GM18951 (cell line): ENCODE results near the gene ANAPC5.
"Not testable (repeated sequence)": the region's sequence is repeated elsewhere in the genome, so short reads cannot be mapped to it uniquely, and the experiment has no call there.

ENCODE experiments used
- POLR2A ChIP-seq: IDR thresholded peaks from 4 replicates; pipeline ENCODE4 v1.6.1; 2011; ENCODE audit warnings: mild to moderate bottlenecking; ENCODE audit not compliant: insufficient read length, insufficient read depth; ENCODE audit errors: extremely low read depth
- in situ Hi-C: fragments of 300-500 bp; cut with MboI; formaldehyde crosslinking; loops from one replicate; pipeline ENCODE4 v1.12.0; 2022; ENCODE audit warnings: low sequenced_read_pairs, mixed read lengths, inconsistent platforms; ENCODE audit not compliant: unreplicated experiment

Gene ANAPC5

GRCh38 chr12:121351820-121352681 lies at the start of gene ANAPC5:
Gene ANAPC5, minus strand, starts transcription at chr12:121352411. Its CDS starts 71 bp downstream, at chr12:121352340.
- peak; percentile 96 for TF ChIP-seq POLR2A
- in situ Hi-C loops = no loop called here

- peak; percentile 36 for TF ChIP-seq POLR2A
- in situ Hi-C loops = no loop called here
Measured at GRCh38 chr12:121400332-121401139, 48.3 kb upstream of the ANAPC5 start.

- TF ChIP-seq POLR2A = peak; percentile 99
- in situ Hi-C loops = no loop called here
Measured at GRCh38 chr12:121399391-121400331, 47.5 kb upstream of the ANAPC5 start, which contains the start of gene RNF34. Gene RNF34, plus strand, starts transcription at chr12:121400118. Its CDS starts 95 bp downstream, at chr12:121400213.

- in situ Hi-C loops = no loop called here
- no peak for TF ChIP-seq POLR2A
Measured at GRCh38 chr12:121398355-121398754, 46.1 kb upstream of the ANAPC5 start.

GRCh38 chr12:121397521-121397920 lies 45.3 kb upstream of the ANAPC5 start:
- no peak for TF ChIP-seq POLR2A
- in situ Hi-C loops = no loop called here

- TF ChIP-seq POLR2A = no peak
- in situ Hi-C loops = no loop called here
Measured at GRCh38 chr12:121392325-121392716, 40.1 kb upstream of the ANAPC5 start.

- no peak for TF ChIP-seq POLR2A
- in situ Hi-C loops = no loop called here
Measured at GRCh38 chr12:121391619-121392324, 39.6 kb upstream of the ANAPC5 start.

- no peak for TF ChIP-seq POLR2A
- in situ Hi-C loops = no loop called here
Measured at GRCh38 chr12:121390856-121391255, 38.6 kb upstream of the ANAPC5 start.

- in situ Hi-C loops = no loop called here
Measured at GRCh38 chr12:121388421-121388981, 36.3 kb upstream of the ANAPC5 start.

GRCh38 chr12:121384891-121385290 lies 32.7 kb upstream of the ANAPC5 start:
- in situ Hi-C loops = not testable (repeated sequence)

More at GRCh38 chr12:121388421-121388981, 36.3 kb upstream of the ANAPC5 start:
- no peak for TF ChIP-seq POLR2A

GRCh38 chr12:121383601-121384021 lies 31.4 kb upstream of the ANAPC5 start:
- in situ Hi-C loops = no loop called here
- TF ChIP-seq POLR2A = no peak

GRCh38 chr12:121379945-121380344 lies 27.7 kb upstream of the ANAPC5 start:
- no peak for TF ChIP-seq POLR2A
- in situ Hi-C loops = no loop called here

GRCh38 chr12:121378736-121379135 lies 26.5 kb upstream of the ANAPC5 start:
- in situ Hi-C loops = no loop called here
- TF ChIP-seq POLR2A = no peak
